ENCODE data around the gene GATAD2A.

- TF ChIP-seq CTCF (IDR thresholded peaks at IDR 0.05; ENCODE audit: insufficient read depth, low read length) (no peak), REST (IDR thresholded peaks at IDR 0.05; ENCODE audit: insufficient replicate concordance, low read depth) (no peak), POLR2AphosphoS5 (IDR thresholded peaks at IDR 0.05; ENCODE audit: low read depth) (no peak), GABPA (IDR thresholded peaks at IDR 0.05; ENCODE audit: low read depth) (no peak), SPI1 (IDR thresholded peaks at IDR 0.05; ENCODE audit: borderline replicate concordance, low read depth) (no peak)
Observed at GRCh38 chr19:19399733-19400433, 5.6 kb upstream of the GATAD2A start.
